GM23338 (cell line): ENCODE results near the gene TASP1. TPM values are rescaled to one million over a fixed set of nuclear protein-coding genes. Genes with fewer than 3 reads are reported as not detected.

Experiments
- ATAC-seq: fragments of 200-7000 bp; cut with Tn5 transposase; 3 replicates; pipeline ENCODE4 v1.9.1; 2020
- DNase-seq: peaks from one replicate; pipeline ENCODE4 v3.0.0-alpha.2; 2015; ENCODE audit warnings: low spot score
- H2AFZ ChIP-seq: fragments of 200-600 bp; sonication (generic); 2 replicates; pipeline ENCODE4 v1.8.0; 2016; ENCODE audit warnings: antibody characterized with exemption, mild to moderate bottlenecking, moderate library complexity
- H3F3A ChIP-seq: fragments of 200-600 bp; sonication (generic); replicated peaks from 2 replicates; pipeline ENCODE4 v1.8.0; 2017; ENCODE audit warnings: antibody characterized with exemption, mixed run types, low read depth
- H3K27ac ChIP-seq: fragments of 200-600 bp; sonication (generic); 2 replicates; pipeline ENCODE4 v1.6.1; 2016; ENCODE audit warnings: low read depth
- H3K27me3 ChIP-seq: fragments of 200-600 bp; sonication (generic); 2 replicates; pipeline ENCODE4 v1.8.0; 2016; ENCODE audit warnings: mild to moderate bottlenecking, mixed run types, moderate library complexity; ENCODE audit not compliant: insufficient read depth
- H3K36me3 ChIP-seq: fragments of 200-600 bp; sonication (generic); 2 replicates; pipeline ENCODE4 v1.8.0; 2016; ENCODE audit warnings: mild to moderate bottlenecking; ENCODE audit not compliant: insufficient read depth
- H3K4me1 ChIP-seq: fragments of 200-600 bp; sonication (generic); 2 replicates; pipeline ENCODE4 v1.8.0; 2016; ENCODE audit warnings: mild to moderate bottlenecking, moderate library complexity; ENCODE audit not compliant: insufficient read depth
- H3K4me2 ChIP-seq: fragments of 200-600 bp; sonication (generic); 2 replicates; pipeline ENCODE4 v1.7.1; 2017; ENCODE audit warnings: mixed run types
- H3K4me3 ChIP-seq: fragments of 200-600 bp; sonication (generic); 2 replicates; pipeline ENCODE4 v1.6.1; 2016; ENCODE audit warnings: mixed run types
- H3K79me2 ChIP-seq: fragments of 200-600 bp; sonication (generic); replicated peaks from 2 replicates; pipeline ENCODE4 v1.8.0; 2017; ENCODE audit warnings: mild to moderate bottlenecking; ENCODE audit not compliant: insufficient read depth
- H3K9me2 ChIP-seq: fragments of 200-600 bp; sonication (generic); 2 replicates; pipeline ENCODE4 v1.8.0; 2017; ENCODE audit not compliant: insufficient read depth
- H4K20me1 ChIP-seq: fragments of 200-600 bp; sonication (generic); replicated peaks from 2 replicates; pipeline ENCODE4 v1.8.0; 2017; ENCODE audit warnings: mild to moderate bottlenecking; ENCODE audit not compliant: insufficient read depth
- H3K27ac Mint-ChIP-seq: 2 replicates; pipeline ENCODE4 v1.8.0; 2020; ENCODE audit warnings: inconsistent platforms, mild to moderate bottlenecking, moderate library complexity, mixed read lengths
- H3K27me3 Mint-ChIP-seq: 3 replicates; pipeline ENCODE4 v1.8.0; 2022; ENCODE audit warnings: low read depth, mild to moderate bottlenecking, moderate library complexity, mixed read lengths, inconsistent platforms; ENCODE audit not compliant: insufficient read depth, poor library complexity
- H3K36me3 Mint-ChIP-seq: 3 replicates; pipeline ENCODE4 v1.8.0; 2021; ENCODE audit warnings: low read depth, mild to moderate bottlenecking, inconsistent platforms, moderate library complexity, mixed read lengths
- H3K4me1 Mint-ChIP-seq: 3 replicates; pipeline ENCODE4 v1.8.0; 2020; ENCODE audit warnings: mild to moderate bottlenecking, inconsistent platforms, mixed read lengths
- H3K4me3 Mint-ChIP-seq: 3 replicates; pipeline ENCODE4 v1.8.0; 2021; ENCODE audit warnings: moderate library complexity, mild to moderate bottlenecking, inconsistent platforms, mixed read lengths
- H3K9me3 Mint-ChIP-seq: 3 replicates; pipeline ENCODE4 v1.8.0; 2020; ENCODE audit warnings: moderate library complexity, mild to moderate bottlenecking, inconsistent platforms, mixed read lengths
- CREB1 ChIP-seq: fragments of 250-450 bp; sonication (Bioruptor Pico); IDR thresholded peaks from 2 replicates; pipeline ENCODE4 v1.5.0; 2020; ENCODE audit warnings: low read depth, mild to moderate bottlenecking, moderate library complexity
- ETS1 ChIP-seq: IDR thresholded peaks from 2 replicates; pipeline ENCODE4 v1.6.1; 2016; ENCODE audit warnings: antibody characterized with exemption
- EZH2 ChIP-seq: fragments of 200-600 bp; sonication (generic); IDR thresholded peaks from one replicate; pipeline ENCODE4 v1.8.0; 2017; ENCODE audit warnings: antibody characterized with exemption, mild to moderate bottlenecking, low read depth; ENCODE audit not compliant: unreplicated experiment
- JUNB ChIP-seq: IDR thresholded peaks from one replicate; pipeline ENCODE4 v1.6.1; 2016; ENCODE audit warnings: antibody characterized with exemption; ENCODE audit not compliant: unreplicated experiment
- STAT1 ChIP-seq: IDR thresholded peaks from one replicate; pipeline ENCODE4 v1.6.1; 2016; ENCODE audit warnings: antibody characterized with exemption; ENCODE audit not compliant: unreplicated experiment
- ZNF114 ChIP-seq: fragments of 250-450 bp; sonication (Bioruptor Pico); IDR thresholded peaks from 2 replicates; pipeline ENCODE4 v1.5.0; 2020; ENCODE audit warnings: mild to moderate bottlenecking, moderate library complexity
- ZNF331 ChIP-seq: fragments of 250-450 bp; sonication (Bioruptor Pico); IDR thresholded peaks from 2 replicates; pipeline ENCODE4 v1.5.0; 2020; ENCODE audit warnings: low read depth, mild to moderate bottlenecking, moderate library complexity
- polyA plus RNA-seq: library from polyadenylated mRNA; unstranded; fragments of >200 nt; fragmentation: Nextera tagmentation; extraction: Ambion mirVana; gene quantifications from 2 replicates; pipeline ENCODE4 v1.2.1, GENCODE V29; 2016
- total RNA-seq: library from RNA; depleted of rRNA; stranded (reverse); fragments of >200 nt; shearing (Covaris generic); gene quantifications from 2 replicates; pipeline ENCODE4 v1.2.3, GENCODE V29; 2014
- TF ChIP-seq, protein P1 (sequence below): IDR thresholded peaks from one replicate; pipeline ENCODE4 v1.6.1; 2018; ENCODE audit warnings: antibody characterized with exemption; ENCODE audit not compliant: unreplicated experiment

The TASP1 gene
- total and polyA plus RNA-seq, 2 experiments from 2014 or later = 9.7 to 9.8 TPM

DNA sequence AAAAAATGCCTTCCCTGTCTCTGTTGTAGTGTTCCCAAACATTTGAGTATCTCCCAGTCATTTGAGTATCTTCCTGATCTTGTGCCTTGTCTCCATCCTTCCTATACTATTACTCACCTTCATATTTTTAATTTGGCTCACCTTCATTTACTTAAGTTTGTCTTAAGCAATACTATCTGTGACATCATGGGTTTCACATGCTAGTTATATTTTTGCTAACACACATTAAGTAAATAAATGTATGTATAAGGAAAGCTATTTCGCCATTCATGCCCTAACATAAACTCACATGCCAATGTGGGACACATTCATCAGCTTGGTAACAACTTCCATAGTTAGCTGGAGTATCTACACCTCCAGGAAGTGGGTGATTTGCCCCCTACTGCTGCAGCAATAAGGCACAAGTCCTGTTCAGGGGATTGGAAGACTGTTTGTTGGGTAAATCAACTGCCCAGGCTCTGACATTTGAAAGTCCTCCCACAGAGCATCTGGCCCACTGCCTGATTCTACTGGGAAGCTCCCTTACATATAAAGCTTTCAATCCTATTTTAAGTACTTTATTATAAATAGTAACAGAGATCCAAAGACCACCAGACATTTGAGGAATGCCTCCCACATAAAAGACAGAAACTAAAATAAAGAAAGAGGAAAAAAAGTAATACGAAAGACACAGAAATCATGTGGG, 285.3 kb downstream of the TASP1 start (continued):
- TF ChIP-seq, protein P1, sequence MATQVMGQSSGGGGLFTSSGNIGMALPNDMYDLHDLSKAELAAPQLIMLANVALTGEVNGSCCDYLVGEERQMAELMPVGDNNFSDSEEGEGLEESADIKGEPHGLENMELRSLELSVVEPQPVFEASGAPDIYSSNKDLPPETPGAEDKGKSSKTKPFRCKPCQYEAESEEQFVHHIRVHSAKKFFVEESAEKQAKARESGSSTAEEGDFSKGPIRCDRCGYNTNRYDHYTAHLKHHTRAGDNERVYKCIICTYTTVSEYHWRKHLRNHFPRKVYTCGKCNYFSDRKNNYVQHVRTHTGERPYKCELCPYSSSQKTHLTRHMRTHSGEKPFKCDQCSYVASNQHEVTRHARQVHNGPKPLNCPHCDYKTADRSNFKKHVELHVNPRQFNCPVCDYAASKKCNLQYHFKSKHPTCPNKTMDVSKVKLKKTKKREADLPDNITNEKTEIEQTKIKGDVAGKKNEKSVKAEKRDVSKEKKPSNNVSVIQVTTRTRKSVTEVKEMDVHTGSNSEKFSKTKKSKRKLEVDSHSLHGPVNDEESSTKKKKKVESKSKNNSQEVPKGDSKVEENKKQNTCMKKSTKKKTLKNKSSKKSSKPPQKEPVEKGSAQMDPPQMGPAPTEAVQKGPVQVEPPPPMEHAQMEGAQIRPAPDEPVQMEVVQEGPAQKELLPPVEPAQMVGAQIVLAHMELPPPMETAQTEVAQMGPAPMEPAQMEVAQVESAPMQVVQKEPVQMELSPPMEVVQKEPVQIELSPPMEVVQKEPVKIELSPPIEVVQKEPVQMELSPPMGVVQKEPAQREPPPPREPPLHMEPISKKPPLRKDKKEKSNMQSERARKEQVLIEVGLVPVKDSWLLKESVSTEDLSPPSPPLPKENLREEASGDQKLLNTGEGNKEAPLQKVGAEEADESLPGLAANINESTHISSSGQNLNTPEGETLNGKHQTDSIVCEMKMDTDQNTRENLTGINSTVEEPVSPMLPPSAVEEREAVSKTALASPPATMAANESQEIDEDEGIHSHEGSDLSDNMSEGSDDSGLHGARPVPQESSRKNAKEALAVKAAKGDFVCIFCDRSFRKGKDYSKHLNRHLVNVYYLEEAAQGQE = no peak
- TF ChIP-seq ZNF114 (CRISPR knock-in tag) = no peak
- TF ChIP-seq STAT1 = no peak

DNA sequence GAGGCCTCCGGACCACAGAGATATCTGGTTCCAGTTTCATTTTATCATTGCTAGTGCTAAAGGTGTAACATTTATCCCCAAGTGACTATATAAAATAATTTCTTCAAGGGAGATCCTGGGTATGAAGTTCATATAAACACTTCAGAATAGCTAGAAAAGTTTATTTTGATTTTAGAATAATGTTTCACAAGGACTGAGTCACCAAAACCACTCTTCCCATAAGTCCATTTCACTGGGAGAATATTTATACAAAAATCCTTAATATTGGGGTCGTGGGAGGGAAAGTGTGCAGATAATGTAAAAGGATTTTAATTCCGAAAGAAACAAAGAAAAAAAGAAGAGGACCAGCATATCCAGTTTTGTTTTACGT, 289.5 kb downstream of the TASP1 start:
- H3K79me2 ChIP-seq = no peaks in the 10 kb centered on the region
- peaks cover 5% of the 10 kb centered on the region; the same call in 1 of the 2 replicates for H3K4me1 ChIP-seq
- Mint-ChIP-seq H3K4me1 (peaks cover 10% of the 10 kb centered on the region), H3K9me3 (no peaks in the 10 kb centered on the region), H3K27me3 (peaks cover 4% of the 10 kb centered on the region), H3K4me3 (no peak overlapping the region), H3K27ac (no peak overlapping the region), H3K36me3 (no peaks in the 10 kb centered on the region)
- no peaks in the 10 kb centered on the region for H3K9me2 ChIP-seq
- no peaks in the 10 kb centered on the region for H4K20me1 ChIP-seq
- DNase-seq (no peak), ATAC-seq (no peak)
- H3K4me2 ChIP-seq = no peak overlapping the region
- TF ChIP-seq JUNB (no peak), CREB1 (CRISPR knock-in tag) (no peak), ZNF114 (CRISPR knock-in tag) (no peak), ETS1 (no peak), ZNF331 (CRISPR knock-in tag) (no peak), EZH2 (no peak)
- no peaks in the 10 kb centered on the region for H3K27me3 ChIP-seq
- H2AFZ ChIP-seq = no peak overlapping the region
- no peaks in the 10 kb centered on the region for H3F3A ChIP-seq
- H3K36me3 ChIP-seq = no peaks in the 10 kb centered on the region
- H3K4me3 ChIP-seq = no peak overlapping the region
- no peak overlapping the region for H3K27ac ChIP-seq
